Hippocampal formation (tissue), 2 donors: Measurements from ENCODE around the gene SCRT2.
"Not testable (repeated sequence)": the region's sequence is repeated elsewhere in the genome, so short reads cannot be mapped to it uniquely, and the experiment has no call there.

Experiments used
- DNase-seq, 2 donors: peaks; one replicate each; lab custom pipeline; 2025; lab: John Stamatoyannopoulos, UW

Gene SCRT2

GRCh38 chr20:653110-653589 lies 22.5 kb downstream of the SCRT2 start, which contains the start of gene SRXN1:
TSS of gene SRXN1 (minus strand) at chr20:653200. CDS start at chr20:653185, 15 bp downstream.
- DNase-seq = peak; percentile 48 to 67

DNA sequence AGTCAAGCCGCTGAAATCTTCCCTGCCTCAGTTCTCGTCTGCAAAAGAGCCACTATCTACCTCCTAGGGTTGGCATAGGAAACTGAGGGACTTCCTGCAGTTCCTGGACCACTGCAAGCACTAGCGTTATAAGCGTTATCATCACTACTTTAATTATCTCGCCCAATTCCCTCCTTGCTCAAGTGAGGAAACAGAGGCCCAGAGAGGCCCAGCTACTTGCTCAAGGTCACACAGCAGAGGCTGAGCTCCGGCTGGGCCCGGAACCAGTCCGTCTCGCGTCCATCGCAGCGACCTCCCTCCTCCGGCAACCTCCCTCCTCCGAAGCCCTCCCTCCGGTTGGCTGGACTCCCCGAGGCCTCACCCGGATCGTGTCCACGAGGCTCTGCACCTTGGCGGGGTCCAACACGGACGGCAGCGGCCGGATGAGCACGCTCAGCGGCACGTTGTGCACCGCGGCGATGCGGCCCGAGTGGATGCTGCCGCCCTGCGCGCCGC lies 22.9 kb downstream of the SCRT2 start:
- DNase-seq = peak in 1 of 2 donors; percentile 44

DNA sequence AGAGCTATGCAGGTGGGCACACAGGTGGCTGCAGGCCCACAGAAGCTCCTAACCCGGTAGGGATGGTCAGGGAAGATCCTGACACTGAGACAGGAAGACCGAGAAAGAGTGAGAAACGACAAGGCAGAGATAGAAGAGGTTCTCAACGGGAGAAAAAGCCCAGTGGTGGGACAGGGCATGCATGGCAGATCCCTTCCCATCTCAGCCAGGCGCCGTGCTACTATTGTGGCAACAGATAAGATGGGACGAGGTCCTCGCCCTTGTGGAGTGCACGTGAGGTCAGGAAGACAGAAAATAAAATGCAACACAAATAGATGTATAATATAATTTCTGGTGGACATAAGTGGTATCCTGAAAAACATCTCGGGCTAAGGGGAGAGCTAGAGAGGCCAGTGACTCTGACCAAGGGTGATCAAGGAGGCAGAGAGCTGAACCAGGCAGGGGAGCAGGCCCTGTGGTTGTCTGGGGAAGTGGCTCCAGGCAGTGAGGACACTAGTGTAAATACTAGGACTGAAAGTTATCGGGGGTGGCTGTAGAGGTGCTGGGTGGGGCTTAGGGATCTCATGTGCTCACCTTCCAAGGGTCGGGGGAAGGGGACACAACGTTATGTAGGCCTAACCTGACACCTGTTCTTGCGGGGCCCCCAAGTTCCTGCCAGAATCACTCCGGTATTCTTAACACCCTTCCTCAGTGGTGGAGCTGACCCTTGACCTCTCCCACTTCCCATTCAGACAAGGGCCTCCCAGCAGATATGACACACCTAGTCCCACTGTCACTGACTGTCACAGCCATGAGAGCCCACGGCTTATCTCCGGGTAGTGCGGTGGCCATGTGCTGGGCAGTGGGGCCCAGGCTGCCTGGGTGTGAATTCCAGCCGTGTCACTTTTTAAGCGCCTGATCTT lies 23.6 kb downstream of the SCRT2 start:
- no peak for DNase-seq

DNA sequence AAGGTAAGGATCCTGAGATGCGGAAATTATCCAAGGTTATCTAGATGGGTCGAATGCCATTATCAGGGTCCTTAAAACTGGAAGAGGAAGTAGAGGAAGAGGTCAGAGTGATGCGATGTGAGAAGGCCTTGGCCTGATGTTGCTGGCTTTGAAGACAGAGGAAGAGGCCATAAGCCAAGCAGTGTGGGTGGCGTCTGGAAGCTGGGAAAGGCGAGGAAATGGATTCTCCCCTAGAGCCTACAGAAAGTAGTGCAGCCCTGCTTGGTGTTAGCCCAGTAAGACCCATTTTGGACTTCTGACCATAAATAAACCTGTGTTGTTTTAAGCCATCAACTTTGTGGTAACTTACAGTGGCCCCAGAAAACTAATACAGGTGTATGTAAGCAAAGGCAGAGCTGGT lies 24.6 kb downstream of the SCRT2 start:
- DNase-seq = no peak

- DNase-seq = no peak
These were observed 25.3 kb downstream of the SCRT2 start for GRCh38 chr20:650281-650680.

- DNase-seq = no peak
These were observed 28.1 kb downstream of the SCRT2 start for GRCh38 chr20:647479-648019.

DNA sequence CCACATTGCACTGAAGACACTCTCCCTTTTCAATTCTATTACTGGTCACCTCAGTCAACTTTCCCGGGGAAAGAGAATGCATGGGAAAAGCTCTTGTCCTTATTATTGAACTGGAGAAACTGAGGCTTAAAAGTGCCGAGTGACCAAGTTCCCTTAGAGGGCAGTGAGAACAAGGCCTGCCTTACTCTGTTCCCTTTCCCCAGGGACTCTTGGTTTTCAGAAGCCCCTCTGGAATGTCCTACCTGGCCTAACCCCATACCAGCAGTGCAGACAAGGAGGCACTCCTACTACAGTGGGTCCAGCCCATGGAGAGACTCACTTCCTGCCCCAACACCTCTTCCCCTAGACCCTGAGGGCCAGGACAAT lies 28.8 kb downstream of the SCRT2 start:
- no peak for DNase-seq

DNA sequence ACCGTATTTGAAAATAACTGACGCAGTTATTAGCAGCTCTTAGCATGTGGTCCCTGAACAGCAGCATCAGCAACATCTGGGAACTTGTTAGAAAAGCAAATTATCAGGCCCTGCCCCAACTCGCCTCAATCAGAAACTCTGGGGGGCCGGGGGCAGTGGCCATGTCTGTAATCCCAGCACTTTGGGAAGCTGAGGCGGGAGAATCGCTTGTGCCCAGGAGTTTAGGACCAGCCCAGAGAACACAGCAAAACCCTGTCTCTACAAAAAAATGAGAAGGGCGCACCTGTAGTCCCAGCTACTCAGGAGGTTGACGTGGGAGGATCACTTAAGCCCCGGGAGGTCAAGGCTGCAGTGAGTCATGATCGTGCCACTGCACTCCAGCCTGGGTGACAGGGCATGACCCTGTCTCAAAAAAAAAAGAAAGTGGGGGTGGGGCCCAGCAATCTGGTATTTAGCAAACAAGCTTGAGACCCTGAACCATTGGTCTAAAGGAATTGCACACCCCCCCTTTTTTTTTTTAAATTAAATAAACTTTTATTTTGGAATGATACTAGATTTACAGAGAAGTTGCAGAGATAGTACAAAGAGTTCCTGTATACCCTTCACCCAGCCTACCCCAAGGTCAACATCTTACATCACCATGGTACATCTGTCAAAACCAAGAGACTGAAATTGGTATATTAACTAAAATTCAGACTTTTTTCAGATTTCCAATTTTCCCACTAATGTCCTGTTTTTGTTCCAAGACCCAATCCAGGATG lies 29.3 kb downstream of the SCRT2 start:
- no peak for DNase-seq

GRCh38 chr20:645318-646106 lies 30.1 kb downstream of the SCRT2 start:
- peak; percentile 19 to 48 for DNase-seq

- DNase-seq = no peak
These were observed 30.8 kb downstream of the SCRT2 start for GRCh38 chr20:644692-645317.

DNA sequence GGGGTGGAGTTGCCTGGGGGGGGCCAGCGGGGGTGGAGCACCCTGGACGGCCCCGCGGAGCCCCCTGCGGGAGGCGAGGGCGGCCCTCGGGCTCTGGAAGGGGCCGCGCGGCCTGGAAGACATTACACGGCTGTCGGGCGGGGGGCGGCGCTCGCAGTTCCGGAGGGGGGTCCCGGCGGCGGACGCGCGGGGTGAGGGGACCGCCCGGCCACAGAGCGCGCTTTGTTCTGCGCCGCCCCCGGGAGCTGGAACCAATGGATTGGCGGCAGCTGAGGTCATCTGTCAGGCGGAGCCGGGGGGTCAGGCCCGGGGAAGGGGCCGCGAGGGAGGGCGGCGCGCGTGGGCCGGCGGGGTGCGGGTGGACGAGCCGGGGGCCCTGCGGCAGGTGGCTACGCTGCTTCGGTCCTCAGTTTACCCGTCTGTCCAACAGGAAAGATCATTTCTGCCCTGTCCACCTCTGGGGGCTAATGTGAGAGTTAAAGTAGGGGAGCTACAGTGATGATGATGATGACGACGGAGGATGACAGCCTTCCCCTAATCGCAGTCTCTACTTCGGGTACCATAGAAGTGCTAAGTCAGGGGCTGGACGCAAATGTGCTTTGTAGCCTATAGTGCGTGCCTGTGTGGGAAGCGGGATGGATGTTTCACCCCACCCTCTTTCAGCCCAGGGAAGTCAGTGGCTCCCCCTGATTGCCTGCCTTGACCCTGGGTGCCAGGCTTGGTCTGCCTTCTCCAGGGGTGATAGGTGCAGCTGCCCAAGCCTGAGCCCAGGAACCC lies 33.0 kb downstream of the SCRT2 start:
- peak; percentile 25 to 27 for DNase-seq

GRCh38 chr20:642013-642397 lies 33.6 kb downstream of the SCRT2 start:
- not testable (repeated sequence) for DNase-seq

- DNase-seq = no peak
These were observed 34.1 kb downstream of the SCRT2 start for GRCh38 chr20:641516-641875.

- no peak for DNase-seq
These were observed 34.7 kb downstream of the SCRT2 start for GRCh38 chr20:640674-641515.

- DNase-seq = no peak
These were observed 37.0 kb downstream of the SCRT2 start for GRCh38 chr20:638579-638978.

- DNase-seq = no peak
These were observed 38.0 kb downstream of the SCRT2 start for GRCh38 chr20:637559-637958.

DNA sequence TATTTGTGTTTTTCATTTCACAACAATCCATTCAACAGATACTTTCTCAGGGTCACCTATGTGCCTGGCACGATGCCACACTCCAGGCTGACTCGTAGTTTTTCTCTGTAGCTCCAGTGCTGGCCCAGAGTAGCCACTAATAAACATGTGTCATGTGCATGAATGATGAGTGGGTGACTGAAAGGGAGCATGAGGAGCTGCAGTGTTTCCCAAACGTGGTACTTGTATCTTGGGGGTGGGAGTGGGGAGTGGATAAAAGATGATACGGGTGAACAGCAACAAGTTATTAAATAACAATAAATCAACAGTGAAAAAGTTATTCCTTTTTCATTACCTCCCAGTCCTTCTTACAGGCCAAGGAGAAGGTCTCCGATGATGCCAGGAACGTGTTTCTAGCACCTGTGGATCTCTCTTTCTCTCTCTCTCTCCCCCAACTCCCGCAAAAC lies 39.7 kb downstream of the SCRT2 start:
- no peak for DNase-seq

DNA sequence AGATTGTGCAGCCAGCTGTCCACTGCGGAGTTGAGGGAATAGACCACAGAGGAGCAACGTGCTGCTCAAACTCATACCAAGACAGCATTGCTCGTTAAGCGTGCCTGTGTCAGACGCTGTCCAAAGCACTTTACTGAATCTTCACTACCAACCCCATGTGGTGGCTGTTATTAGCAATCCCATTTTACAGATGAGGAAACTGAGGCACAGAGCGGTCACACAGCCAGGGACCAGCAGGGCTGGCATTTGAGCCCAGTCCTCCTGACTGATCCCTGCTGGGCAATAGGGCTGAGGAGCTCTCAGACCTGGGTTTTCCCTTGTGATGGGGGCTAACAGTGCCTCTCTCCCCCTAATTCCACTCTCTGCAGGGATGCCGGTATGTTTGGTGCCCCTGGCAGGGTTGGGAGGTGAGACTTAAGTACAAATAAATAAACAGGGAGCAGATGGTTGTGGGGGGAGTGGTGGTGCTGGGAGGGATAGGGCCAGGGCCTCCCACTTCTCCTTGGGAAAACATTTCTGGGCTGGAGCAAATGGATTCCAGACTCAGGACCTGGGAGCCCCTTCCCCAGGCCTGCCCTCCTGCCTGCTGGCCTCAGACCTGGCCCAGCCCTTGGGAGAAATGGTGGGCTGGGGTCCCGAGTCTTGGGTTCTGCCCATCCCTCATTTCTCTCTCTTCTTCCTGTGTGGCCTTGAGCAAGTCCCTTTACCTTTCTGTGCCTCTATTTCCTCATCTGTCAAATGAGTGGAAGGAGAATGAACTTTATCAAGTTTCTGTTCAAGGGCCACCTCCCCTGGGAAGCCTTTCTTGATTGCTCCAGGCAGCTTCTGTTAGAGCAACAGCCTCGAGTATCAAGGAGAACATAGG lies 40.3 kb downstream of the SCRT2 start:
- no peak for DNase-seq
